KG1 (cell line): ENCODE results near the gene EOGT.

Experiments used
- DNase-seq: peaks from one replicate; lab custom pipeline; 2025; lab: John Stamatoyannopoulos, UW

Gene EOGT

GRCh38 chr3:69013253-69014021 lies at the start of gene EOGT:
Gene EOGT, minus strand, starts transcription at chr3:69013684. Its CDS starts 3,838 bp downstream, at chr3:69009846.
- DNase-seq: peak; percentile 69

GRCh38 chr3:69059688-69060087 lies 46.2 kb upstream of the EOGT start:
- DNase-seq: no peak

GRCh38 chr3:69058947-69059224 lies 45.4 kb upstream of the EOGT start:
- no peak for DNase-seq

GRCh38 chr3:69058180-69058946 lies 44.9 kb upstream of the EOGT start:
- DNase-seq: no peak

GRCh38 chr3:69052472-69052898 lies 39.0 kb upstream of the EOGT start:
- no peak for DNase-seq

- no peak for DNase-seq
These were observed 38.4 kb upstream of the EOGT start, which contains the start of gene TMF1 for GRCh38 chr3:69051756-69052471. Gene TMF1, minus strand, starts transcription at chr3:69052333. Its CDS starts 247 bp downstream, at chr3:69052086.

- no peak for DNase-seq
These were observed 35.5 kb upstream of the EOGT start for GRCh38 chr3:69048990-69049389.

GRCh38 chr3:69044608-69045007 lies 31.1 kb upstream of the EOGT start:
- DNase-seq: no peak

- DNase-seq: no peak
These were observed 20.0 kb upstream of the EOGT start for GRCh38 chr3:69033470-69033869.

- DNase-seq: no peak
These were observed 19.3 kb upstream of the EOGT start for GRCh38 chr3:69032737-69033136.

GRCh38 chr3:69032142-69032541 lies 18.7 kb upstream of the EOGT start:
- DNase-seq: no peak

- no peak for DNase-seq
These were observed 18.2 kb upstream of the EOGT start for GRCh38 chr3:69031635-69032034.

- DNase-seq: no peak
These were observed 7.4 kb upstream of the EOGT start for GRCh38 chr3:69020857-69021256.

- peak; percentile 3 for DNase-seq
These were observed 6.9 kb upstream of the EOGT start for GRCh38 chr3:69020424-69020823.

GRCh38 chr3:69016901-69017300 lies 3.4 kb upstream of the EOGT start:
- DNase-seq: no peak

- no peak for DNase-seq
These were observed 2.6 kb upstream of the EOGT start for GRCh38 chr3:69016102-69016501.

- DNase-seq: no peak
These were observed 617 bp upstream of the EOGT start for GRCh38 chr3:69014022-69014580.

- DNase-seq: no peak
These were observed 658 bp downstream of the EOGT start for GRCh38 chr3:69012800-69013252.

- no peak for DNase-seq
These were observed 1.2 kb downstream of the EOGT start for GRCh38 chr3:69012100-69012799.

- DNase-seq: no peak
These were observed 2.3 kb downstream of the EOGT start for GRCh38 chr3:69011096-69011730.
